ENCODE data around the gene HAGH. TPM values are rescaled to one million over a fixed set of nuclear protein-coding genes. Genes with fewer than 3 reads are reported as not detected.

HAGH gene
- total and polyA plus RNA-seq, 9 of the 15 experiments (the other 6 are each of a cell fraction or from before 2014, with no cell fraction given): 0.46 to 35.1 (median 16.8) TPM

- TF ChIP-seq, protein P1, sequence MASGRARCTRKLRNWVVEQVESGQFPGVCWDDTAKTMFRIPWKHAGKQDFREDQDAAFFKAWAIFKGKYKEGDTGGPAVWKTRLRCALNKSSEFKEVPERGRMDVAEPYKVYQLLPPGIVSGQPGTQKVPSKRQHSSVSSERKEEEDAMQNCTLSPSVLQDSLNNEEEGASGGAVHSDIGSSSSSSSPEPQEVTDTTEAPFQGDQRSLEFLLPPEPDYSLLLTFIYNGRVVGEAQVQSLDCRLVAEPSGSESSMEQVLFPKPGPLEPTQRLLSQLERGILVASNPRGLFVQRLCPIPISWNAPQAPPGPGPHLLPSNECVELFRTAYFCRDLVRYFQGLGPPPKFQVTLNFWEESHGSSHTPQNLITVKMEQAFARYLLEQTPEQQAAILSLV (tag; IDR thresholded peaks at IDR 0.05): no peak
- TF ChIP-seq ZNF584 (CRISPR knock-in tag; IDR thresholded peaks at IDR 0.05; ENCODE audit: low read depth) (peak; percentile 73; the same call in 1 of the 2 replicates), MIER1 (IDR thresholded peaks at IDR 0.05; ENCODE audit: low read depth) (no peak), ZFP36 (IDR thresholded peaks at IDR 0.05; ENCODE audit: low read depth, low read length, partially characterized antibody) (no peak), NR4A1 (CRISPR knock-in tag; IDR thresholded peaks at IDR 0.05) (no peak), NR4A1 (tag; IDR thresholded peaks at IDR 0.05) (peak; percentile 58; the same call in 1 of the 2 replicates), EWSR1 (IDR thresholded peaks at IDR 0.05; ENCODE audit: borderline replicate concordance, low read depth, partially characterized antibody) (no peak), SMARCB1 (IDR thresholded peaks at IDR 0.05; ENCODE audit: insufficient read length, low read depth) (no peak), RBM25 (IDR thresholded peaks at IDR 0.05; ENCODE audit: low read depth, low read length, severe bottlenecking) (no peak), JUNB (CRISPR knock-in tag; conservative IDR thresholded peaks at IDR 0.05) (no peak), NFRKB (IDR thresholded peaks at IDR 0.05; ENCODE audit: low read depth) (no peak), SNIP1 (IDR thresholded peaks at IDR 0.05; ENCODE audit: low read depth) (no peak), TBL1XR1 (IDR thresholded peaks at IDR 0.05; ENCODE audit: low read length in 2 of 2) (peak; percentile 60 to 92; a peak in 3 of 4 replicates), PHTF2 (CRISPR knock-in tag; IDR thresholded peaks at IDR 0.05) (no peak), POLR2AphosphoS5 (IDR thresholded peaks at IDR 0.05; ENCODE audit: control insufficient read depth, insufficient read depth, low read depth, low read length) (peak; percentile 96), ZNF311 (CRISPR knock-in tag; IDR thresholded peaks at IDR 0.05) (peak; percentile 76; the same call in 1 of the 2 replicates), YBX1 (IDR thresholded peaks at IDR 0.05) (no peak), POLR2A (conservative IDR thresholded peaks at IDR 0.05) (peak; percentile 39; the same call in 1 of the 2 replicates), ETV5 (CRISPR knock-in tag; IDR thresholded peaks at IDR 0.05; ENCODE audit: low read depth) (no peak), YY1 (IDR thresholded peaks at IDR 0.05; ENCODE audit: borderline replicate concordance in 1 of 3, control insufficient read depth in 1 of 3, extremely low read depth in 1 of 3, insufficient read depth in 3 of 3, insufficient read length in 1 of 3, insufficient replicate concordance in 2 of 3, low read depth in 1 of 3, low read length in 2 of 3) (no peak), RFX1 (IDR thresholded peaks at IDR 0.05) (no peak), ZKSCAN3 (CRISPR knock-in tag; IDR thresholded peaks at IDR 0.05) (no peak), CBX2 (IDR thresholded peaks at IDR 0.05; ENCODE audit: insufficient read depth, low read length, poor library complexity, severe bottlenecking) (no peak), JUN (IDR thresholded peaks at IDR 0.05; ENCODE audit: borderline replicate concordance, low read depth, low read length) (no peak), JUN (CRISPR knock-in tag; IDR thresholded peaks at IDR 0.05; ENCODE audit: borderline replicate concordance) (no peak), POLR3A (IDR thresholded peaks at IDR 0.05; ENCODE audit: borderline replicate concordance, extremely low read depth, insufficient read depth, insufficient read length) (no peak)
- TF ChIP-seq, protein P2, sequence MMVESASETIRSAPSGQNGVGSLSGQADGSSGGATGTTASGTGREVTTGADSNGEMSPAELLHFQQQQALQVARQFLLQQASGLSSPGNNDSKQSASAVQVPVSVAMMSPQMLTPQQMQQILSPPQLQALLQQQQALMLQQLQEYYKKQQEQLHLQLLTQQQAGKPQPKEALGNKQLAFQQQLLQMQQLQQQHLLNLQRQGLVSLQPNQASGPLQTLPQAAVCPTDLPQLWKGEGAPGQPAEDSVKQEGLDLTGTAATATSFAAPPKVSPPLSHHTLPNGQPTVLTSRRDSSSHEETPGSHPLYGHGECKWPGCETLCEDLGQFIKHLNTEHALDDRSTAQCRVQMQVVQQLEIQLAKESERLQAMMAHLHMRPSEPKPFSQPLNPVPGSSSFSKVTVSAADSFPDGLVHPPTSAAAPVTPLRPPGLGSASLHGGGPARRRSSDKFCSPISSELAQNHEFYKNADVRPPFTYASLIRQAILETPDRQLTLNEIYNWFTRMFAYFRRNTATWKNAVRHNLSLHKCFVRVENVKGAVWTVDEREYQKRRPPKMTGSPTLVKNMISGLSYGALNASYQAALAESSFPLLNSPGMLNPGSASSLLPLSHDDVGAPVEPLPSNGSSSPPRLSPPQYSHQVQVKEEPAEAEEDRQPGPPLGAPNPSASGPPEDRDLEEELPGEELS (CRISPR knock-in tag; IDR thresholded peaks at IDR 0.05; ENCODE audit: borderline replicate concordance): no peak
Observed at GRCh38 chr16:1832838-1833454, 6.3 kb upstream of the HAGH start (continued).

Data from K562 (cell line).